A673 (cell line): Measurements from ENCODE around the gene SPON1.

ENCODE experiments used
- EZH2 ChIP-seq: fragments of 200-600 bp; sonication (generic); IDR thresholded peaks from 2 replicates; pipeline ENCODE4 v1.6.1; 2017; ENCODE audit warnings: borderline replicate concordance, low read depth, mild to moderate bottlenecking, mixed read lengths, antibody characterized with exemption, low read length; ENCODE audit not compliant: poor library complexity, severe bottlenecking
- TF ChIP-seq, protein P1 (sequence below): fragments of 300-800, 200-600 bp; sonication (generic); conservative IDR thresholded peaks from 2 replicates; pipeline ENCODE4 v1.5.1; 2017; ENCODE audit warnings: low read depth, mild to moderate bottlenecking, antibody characterized with exemption, low read length, moderate library complexity, mixed read lengths

DNA sequence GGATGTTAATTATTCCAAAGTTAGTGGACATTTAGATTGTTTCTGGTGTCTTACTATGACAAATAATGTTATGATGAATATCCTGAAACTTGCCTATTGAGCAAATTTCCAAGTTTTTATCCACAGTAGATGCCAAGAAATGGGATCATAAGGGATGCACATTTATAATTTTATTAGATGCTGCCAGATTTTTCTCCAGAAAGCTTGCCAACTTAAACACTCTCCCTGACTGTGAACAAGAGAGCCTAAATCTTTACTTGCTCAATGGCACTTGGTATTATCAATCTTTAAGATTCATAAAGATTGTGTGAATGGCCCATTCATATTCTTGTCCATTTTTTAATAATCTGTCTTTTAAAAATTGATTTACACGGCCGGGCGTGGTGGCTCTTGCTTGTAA is 82.4 kb downstream of the SPON1 start:
- TF ChIP-seq, protein P1, sequence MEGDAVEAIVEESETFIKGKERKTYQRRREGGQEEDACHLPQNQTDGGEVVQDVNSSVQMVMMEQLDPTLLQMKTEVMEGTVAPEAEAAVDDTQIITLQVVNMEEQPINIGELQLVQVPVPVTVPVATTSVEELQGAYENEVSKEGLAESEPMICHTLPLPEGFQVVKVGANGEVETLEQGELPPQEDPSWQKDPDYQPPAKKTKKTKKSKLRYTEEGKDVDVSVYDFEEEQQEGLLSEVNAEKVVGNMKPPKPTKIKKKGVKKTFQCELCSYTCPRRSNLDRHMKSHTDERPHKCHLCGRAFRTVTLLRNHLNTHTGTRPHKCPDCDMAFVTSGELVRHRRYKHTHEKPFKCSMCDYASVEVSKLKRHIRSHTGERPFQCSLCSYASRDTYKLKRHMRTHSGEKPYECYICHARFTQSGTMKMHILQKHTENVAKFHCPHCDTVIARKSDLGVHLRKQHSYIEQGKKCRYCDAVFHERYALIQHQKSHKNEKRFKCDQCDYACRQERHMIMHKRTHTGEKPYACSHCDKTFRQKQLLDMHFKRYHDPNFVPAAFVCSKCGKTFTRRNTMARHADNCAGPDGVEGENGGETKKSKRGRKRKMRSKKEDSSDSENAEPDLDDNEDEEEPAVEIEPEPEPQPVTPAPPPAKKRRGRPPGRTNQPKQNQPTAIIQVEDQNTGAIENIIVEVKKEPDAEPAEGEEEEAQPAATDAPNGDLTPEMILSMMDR: no peak
- TF ChIP-seq EZH2: no peak
